SK-N-SH (cell line): Measurements from ENCODE around the gene DSCAML1. TPM values are rescaled to one million over a fixed set of nuclear protein-coding genes. Genes with fewer than 3 reads are reported as not detected.
A peak's percentile ranks its signal among the peaks of the same experiment; 100 is the strongest.

Experiments used
- CTCF ChIA-PET: fragments of 300-600, 350-600 bp; formaldehyde crosslinking; extraction: SDS; loops from one replicate; lab custom pipeline; 2021; lab: Yijun Ruan, JAX
- POLR2A ChIA-PET: fragments of 350-600 bp; sonication (Branson Sonifier 250); formaldehyde crosslinking; extraction: SDS; loops from one replicate; lab custom pipeline; 2020; ENCODE audit warnings: antibody characterized with exemption, inconsistent platforms; lab: Yijun Ruan, JAX
- DNase-seq: peaks from one replicate; pipeline ENCODE4 v3.0.0; 2012
- H2AFZ ChIP-seq: fragments of 200-600 bp; sonication (generic); 2 replicates; pipeline ENCODE4 v1.8.1; 2016; ENCODE audit warnings: antibody characterized with exemption, mild to moderate bottlenecking, low read depth
- H3F3A ChIP-seq: fragments of 200-600 bp; sonication (generic); replicated peaks from 2 replicates; pipeline ENCODE3; 2016; ENCODE audit warnings: antibody characterized with exemption, mild to moderate bottlenecking; ENCODE audit not compliant: insufficient read depth
- H3K27ac ChIP-seq, 2 experiments: fragments of 200-500 bp in 1 of 2; fragments of 200-600 bp in 1 of 2; sonication (Bioruptor generic) in 1 of 2; sonication (generic), shearing (Covaris generic) in 1 of 2; 2 replicates each; pipeline versions ENCODE4 v1.5.1 to v1.6.1; 2014 to 2016; ENCODE audit warnings: low read depth in 2 of 2, inconsistent platforms in 1 of 2, low read length in 1 of 2, mild to moderate bottlenecking in 1 of 2, mixed read lengths in 1 of 2
- H3K27me3 ChIP-seq: fragments of 200-600 bp; sonication (generic), shearing (Covaris generic); 2 replicates; pipeline ENCODE4 v1.6.1; 2016; ENCODE audit warnings: mixed run types; ENCODE audit not compliant: insufficient read depth
- H3K36me3 ChIP-seq, 2 experiments: fragments of 200-500 bp in 1 of 2; fragments of 200-600 bp in 1 of 2; sonication (Bioruptor generic) in 1 of 2; sonication (generic) in 1 of 2; replicated peaks in 1 of 2; 2 replicates each; pipeline versions ENCODE3 to v1.5.1; 2014 to 2016; ENCODE audit warnings: low read length in 1 of 2, mild to moderate bottlenecking in 1 of 2; ENCODE audit not compliant: insufficient read depth in 2 of 2, control insufficient read depth in 1 of 2
- H3K4me1 ChIP-seq, 2 experiments: fragments of 200-500 bp in 1 of 2; fragments of 200-600 bp in 1 of 2; sonication (Bioruptor generic) in 1 of 2; sonication (generic), shearing (Covaris generic) in 1 of 2; 2 replicates each; pipeline versions ENCODE4 v1.5.1 to v1.6.1; 2014 to 2016; ENCODE audit warnings: low read depth in 1 of 2, low read length in 1 of 2, mixed run types in 1 of 2; ENCODE audit not compliant: insufficient read depth in 2 of 2, control insufficient read depth in 1 of 2
- H3K4me2 ChIP-seq: fragments of 200-600 bp; sonication (generic), shearing (Covaris generic); 2 replicates; pipeline ENCODE4 v1.6.1; 2017; ENCODE audit warnings: mixed run types
- H3K4me3 ChIP-seq, 2 experiments: fragments of 200-500 bp in 1 of 2; fragments of 200-600 bp in 1 of 2; sonication (Bioruptor generic) in 1 of 2; sonication (generic), shearing (Covaris generic) in 1 of 2; 2 replicates each; pipeline versions ENCODE4 v1.5.1 to v1.8.1; 2014 to 2016; ENCODE audit warnings: low read depth in 2 of 2, inconsistent platforms in 1 of 2, low read length in 1 of 2, mild to moderate bottlenecking in 1 of 2, mixed read lengths in 1 of 2, moderate library complexity in 1 of 2
- H3K79me2 ChIP-seq: fragments of 200-600 bp; sonication (generic); 2 replicates; pipeline ENCODE4 v1.8.1; 2017; ENCODE audit warnings: mild to moderate bottlenecking; ENCODE audit not compliant: insufficient read depth
- H3K9ac ChIP-seq: fragments of 200-600 bp; sonication (generic); 2 replicates; pipeline ENCODE4 v1.6.1; 2017; ENCODE audit warnings: mixed run types
- H3K9me2 ChIP-seq: fragments of 200-600 bp; sonication (generic); 2 replicates; pipeline ENCODE4 v1.6.1; 2017; ENCODE audit warnings: mixed run types
- H3K9me3 ChIP-seq: fragments of 200-600 bp; sonication (generic); 2 replicates; pipeline ENCODE4 v1.6.1; 2017; ENCODE audit warnings: mixed run types, mild to moderate bottlenecking, moderate library complexity
- H4K20me1 ChIP-seq: fragments of 200-600 bp; sonication (generic); 2 replicates; pipeline ENCODE4 v1.6.1; 2017; ENCODE audit warnings: mild to moderate bottlenecking, mixed run types; ENCODE audit not compliant: insufficient read depth
- CHD2 ChIP-seq: fragments of 150-350 bp; IDR thresholded peaks from 2 replicates; pipeline ENCODE4 v1.6.1; 2018; ENCODE audit warnings: low read length; ENCODE audit not compliant: partially characterized antibody
- EP300 ChIP-seq, 2 experiments: IDR thresholded peaks; 2 replicates each; pipeline versions ENCODE4 v1.4.0 to v1.6.1; 2012; ENCODE audit warnings: borderline replicate concordance in 1 of 2, low read depth in 1 of 2, low read length in 1 of 2
- GATA2 ChIP-seq: sonication (generic); formaldehyde crosslinking; IDR thresholded peaks from 2 replicates; pipeline ENCODE4 v1.5.0; 2020; ENCODE audit warnings: mild to moderate bottlenecking, missing genetic modification reagents
- RCOR1 ChIP-seq: fragments of 150-350 bp; IDR thresholded peaks from 2 replicates; pipeline ENCODE4 v1.6.1; 2017; ENCODE audit warnings: antibody characterized with exemption, low read length
- TAF1 ChIP-seq: IDR thresholded peaks from 2 replicates; pipeline ENCODE4 v1.6.1; 2012; ENCODE audit warnings: low read depth, mild to moderate bottlenecking, low read length, moderate library complexity, borderline replicate concordance
- TCF12 ChIP-seq: IDR thresholded peaks from 2 replicates; pipeline ENCODE4 v1.4.0; 2012
- WGBS: methylation state at CpG from one replicate; pipeline ENCODE4 v1.1.6; 2017; ENCODE audit warnings: low lambda C conversion rate; 5-methylcytosine and 5-hydroxymethylcytosine counted together
- polyA plus RNA-seq, 3 experiments: library from polyadenylated mRNA; depleted of rRNA; stranded (reverse); fragments of >200 nt; gene quantifications; 2 replicates each; pipeline ENCODE4 v1.2.3, GENCODE V29; 2012
- TF ChIP-seq, protein P1 (sequence below): IDR thresholded peaks from 2 replicates; pipeline ENCODE4 v1.6.1; 2012; ENCODE audit warnings: mild to moderate bottlenecking, low read depth, low read length, moderate library complexity

Gene DSCAML1
- polyA plus RNA-seq, 1 of the 3 experiments (the other 2 are of a cell fraction), result not detected

DNA sequence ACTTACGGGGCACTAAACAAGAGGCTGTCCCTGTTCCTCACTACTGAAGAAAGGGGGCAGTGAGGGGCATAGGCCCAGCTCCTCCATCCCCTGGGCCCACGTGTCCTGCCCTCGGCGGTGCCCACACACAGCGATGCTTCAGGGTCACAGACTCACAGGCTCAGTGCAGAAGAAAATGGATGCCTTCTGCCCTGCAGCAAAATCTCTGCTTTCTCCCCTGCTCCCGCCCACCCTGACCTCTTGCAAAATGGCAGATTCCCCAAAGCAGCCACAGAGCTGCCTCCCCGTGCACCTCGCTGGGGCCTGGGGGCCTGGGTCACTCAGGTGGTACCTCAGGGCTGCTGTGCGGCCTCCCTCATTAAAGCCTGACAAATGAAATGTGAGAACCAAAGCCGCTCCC, 204.0 kb downstream of the DSCAML1 start:
- Histone ChIP-seq H3K9me3 (no peaks in the 10 kb centered on the region), H4K20me1 (no peaks in the 10 kb centered on the region), H3K36me3 (no peaks in the 10 kb centered on the region), H3K27ac (no peak overlapping the region), H3K9ac (no peak overlapping the region), H3K79me2 (no peaks in the 10 kb centered on the region), H2AFZ (no peak overlapping the region), H3K27me3 (peaks cover 6% of the 10 kb centered on the region; the same call in 1 of the 2 replicates), H3K4me1 (peaks cover 0 to 26% of the 10 kb centered on the region in 2 experiments; a peak in 2 of 4 replicates), H3F3A (no peaks in the 10 kb centered on the region), H3K4me3 (no peak overlapping the region), H3K9me2 (no peaks in the 10 kb centered on the region), H3K4me2 (no peak overlapping the region)
- DNase-seq, result no peak
- ChIA-PET POLR2A (interaction anchor here (1.0 kb wide), 1 partner anchor 14 kb away, joined by 3 read pairs; no protein-coding TSS in a partner anchor), CTCF (interaction anchor here (1.1 to 2.9 kb wide), 3 partner anchors 25 to 149 kb away, joined by 3 to 14 read pairs (median 5); no protein-coding TSS in a partner anchor)
- no peak for TF ChIP-seq TAF1
- TF ChIP-seq, protein P1, sequence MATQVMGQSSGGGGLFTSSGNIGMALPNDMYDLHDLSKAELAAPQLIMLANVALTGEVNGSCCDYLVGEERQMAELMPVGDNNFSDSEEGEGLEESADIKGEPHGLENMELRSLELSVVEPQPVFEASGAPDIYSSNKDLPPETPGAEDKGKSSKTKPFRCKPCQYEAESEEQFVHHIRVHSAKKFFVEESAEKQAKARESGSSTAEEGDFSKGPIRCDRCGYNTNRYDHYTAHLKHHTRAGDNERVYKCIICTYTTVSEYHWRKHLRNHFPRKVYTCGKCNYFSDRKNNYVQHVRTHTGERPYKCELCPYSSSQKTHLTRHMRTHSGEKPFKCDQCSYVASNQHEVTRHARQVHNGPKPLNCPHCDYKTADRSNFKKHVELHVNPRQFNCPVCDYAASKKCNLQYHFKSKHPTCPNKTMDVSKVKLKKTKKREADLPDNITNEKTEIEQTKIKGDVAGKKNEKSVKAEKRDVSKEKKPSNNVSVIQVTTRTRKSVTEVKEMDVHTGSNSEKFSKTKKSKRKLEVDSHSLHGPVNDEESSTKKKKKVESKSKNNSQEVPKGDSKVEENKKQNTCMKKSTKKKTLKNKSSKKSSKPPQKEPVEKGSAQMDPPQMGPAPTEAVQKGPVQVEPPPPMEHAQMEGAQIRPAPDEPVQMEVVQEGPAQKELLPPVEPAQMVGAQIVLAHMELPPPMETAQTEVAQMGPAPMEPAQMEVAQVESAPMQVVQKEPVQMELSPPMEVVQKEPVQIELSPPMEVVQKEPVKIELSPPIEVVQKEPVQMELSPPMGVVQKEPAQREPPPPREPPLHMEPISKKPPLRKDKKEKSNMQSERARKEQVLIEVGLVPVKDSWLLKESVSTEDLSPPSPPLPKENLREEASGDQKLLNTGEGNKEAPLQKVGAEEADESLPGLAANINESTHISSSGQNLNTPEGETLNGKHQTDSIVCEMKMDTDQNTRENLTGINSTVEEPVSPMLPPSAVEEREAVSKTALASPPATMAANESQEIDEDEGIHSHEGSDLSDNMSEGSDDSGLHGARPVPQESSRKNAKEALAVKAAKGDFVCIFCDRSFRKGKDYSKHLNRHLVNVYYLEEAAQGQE, result no peak
- WGBS, result 61% methylated on average over 6 of the region's 10 CpGs

DNA sequence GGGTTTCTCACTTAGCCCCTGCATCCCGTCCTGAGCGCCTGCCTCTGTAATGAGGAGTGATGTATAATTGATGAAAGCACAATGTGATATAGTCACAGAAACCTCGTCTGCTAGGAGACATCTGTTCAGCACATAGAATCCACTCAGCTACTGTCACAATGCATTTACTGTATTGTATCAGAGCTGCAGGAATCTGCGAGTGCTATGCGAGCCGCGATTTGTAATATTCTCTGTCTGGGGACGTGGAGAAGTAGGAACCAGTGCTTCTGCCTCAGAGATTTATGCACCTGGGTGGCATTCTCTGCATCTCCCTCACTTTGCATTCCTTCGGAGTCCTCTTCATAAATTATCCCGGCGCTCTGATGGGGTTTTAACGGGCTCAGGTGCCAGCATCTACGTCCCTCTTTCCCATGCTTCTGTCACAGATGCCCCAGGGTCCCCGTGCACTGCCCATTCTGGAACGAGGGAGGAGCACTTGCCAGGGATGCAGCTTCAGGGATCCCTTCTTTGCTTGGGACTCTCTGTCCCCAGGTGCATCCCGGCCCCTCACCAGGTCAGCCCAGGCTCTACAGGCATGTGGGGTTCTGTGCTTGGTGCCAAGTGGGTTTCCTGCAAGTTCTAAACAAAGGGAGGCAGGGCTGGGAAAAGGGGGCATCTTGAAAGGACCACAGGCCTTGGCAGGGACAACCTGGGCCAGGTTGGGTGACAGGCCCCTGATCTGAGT, 205.5 kb downstream of the DSCAML1 start:
- Histone ChIP-seq H3K9me2 (no peaks in the 10 kb centered on the region), H2AFZ (no peak overlapping the region), H3K4me1 (peaks cover 0 to 26% of the 10 kb centered on the region in 2 experiments; a peak in 2 of 4 replicates), H3K4me2 (no peak overlapping the region), H3K36me3 (no peaks in the 10 kb centered on the region), H3K27ac (peak overlapping the region in 1 of 2 experiments; percentile 28; a peak in 2 of 4 replicates), H3K27me3 (peaks cover 6% of the 10 kb centered on the region; the same call in 1 of the 2 replicates), H3K4me3 (no peak overlapping the region), H3K9me3 (no peaks in the 10 kb centered on the region), H3K9ac (no peak overlapping the region), H3F3A (no peaks in the 10 kb centered on the region), H4K20me1 (no peaks in the 10 kb centered on the region), H3K79me2 (no peaks in the 10 kb centered on the region)
- peak; percentile 73 for DNase-seq
- TF ChIP-seq RCOR1, result peak; percentile 83; the same call in 1 of the 2 replicates
- peak; percentile 26 for TF ChIP-seq CHD2
- no peak for TF ChIP-seq TCF12
- 0 out of 4 replicates have a peak, but pooled peaks of 1 of the 2 experiments have one; percentile 39 for TF ChIP-seq EP300 (IDR thresholded peaks at IDR 0.05; ENCODE audit: borderline replicate concordance in 1 of 2, low read depth in 1 of 2, low read length in 1 of 2)
- peak; percentile 22; the same call in 1 of the 2 replicates for TF ChIP-seq GATA2 (CRISPR knock-in tag)
- 27% methylated on average over 10 of the region's 16 CpGs for WGBS
- POLR2A ChIA-PET, result interaction anchor here (0.9 kb wide), 1 partner anchor 26 kb away, joined by 3 read pairs; no protein-coding TSS in a partner anchor
- CTCF ChIA-PET, result interaction anchor here (0.9 to 2.9 kb wide), 10 partner anchors 12 to 217 kb away, joined by 3 to 14 read pairs (median 4); no protein-coding TSS in a partner anchor
